ENCODE data around the gene NOTCH1.

NOTCH1 gene

GRCh38 chr9:136499071-136499934, 46.5 kb downstream of the NOTCH1 start:
- DNase-seq: no peak

- DNase-seq: no peak
These were observed 47.7 kb downstream of the NOTCH1 start for GRCh38 chr9:136497916-136498695.

GRCh38 chr9:136496801-136497620, 48.8 kb downstream of the NOTCH1 start:
- DNase-seq: no peak

GRCh38 chr9:136496181-136496580, 49.7 kb downstream of the NOTCH1 start:
- DNase-seq: no peak

- DNase-seq: no peak
These were observed 50.5 kb downstream of the NOTCH1 start for GRCh38 chr9:136495238-136495800.

GRCh38 chr9:136494531-136495215, 51.2 kb downstream of the NOTCH1 start:
- DNase-seq: no peak

- DNase-seq: no peak
These were observed 51.8 kb downstream of the NOTCH1 start for GRCh38 chr9:136494012-136494411.

GRCh38 chr9:136493567-136493971, 52.3 kb downstream of the NOTCH1 start:
- DNase-seq: no peak

GRCh38 chr9:136492978-136493522, 52.8 kb downstream of the NOTCH1 start:
- no peak for DNase-seq

- DNase-seq: no peak
These were observed 56.1 kb downstream of the NOTCH1 start for GRCh38 chr9:136489731-136490130.

GRCh38 chr9:136488247-136489214, 57.3 kb downstream of the NOTCH1 start:
- DNase-seq: peak; percentile 82 to 85

- DNase-seq: no peak
These were observed 58.2 kb downstream of the NOTCH1 start for GRCh38 chr9:136487672-136488071.

- no peak for DNase-seq
These were observed 58.8 kb downstream of the NOTCH1 start for GRCh38 chr9:136486823-136487620.

- DNase-seq: no peak
These were observed 59.7 kb downstream of the NOTCH1 start for GRCh38 chr9:136486131-136486530.

- DNase-seq: peak; percentile 89 to 90
These were observed 60.5 kb downstream of the NOTCH1 start for GRCh38 chr9:136485049-136486045.

GRCh38 chr9:136484153-136485048, 61.4 kb downstream of the NOTCH1 start:
- DNase-seq: no peak

GRCh38 chr9:136483589-136484152, 62.2 kb downstream of the NOTCH1 start:
- peak; percentile 93 to 97 for DNase-seq

Measured in activated T-cell treated with anti-CD3 and anti-CD28 coated beads, Interleukin-2, amount 50 U/mL, for 48 hours (primary cell).